Activated B cell treated with CpG ODN at 0.5 μM for 24 hours (primary cell): Measurements from ENCODE around the gene ONECUT1. TPM values are rescaled to one million over a fixed set of nuclear protein-coding genes. Genes with fewer than 3 reads are reported as not detected.

ENCODE experiments used
- ATAC-seq: fragments of 200-7000 bp; cut with Tn5 transposase; one replicate; pipeline ENCODE4 v1.10.0; 2021; ENCODE audit warnings: low read depth, mild to moderate bottlenecking, moderate library complexity
- CTCF ChIA-PET: fragments of 350-600 bp; sonication (Branson Sonifier 250); formaldehyde crosslinking; loops from one replicate; lab custom pipeline; 2021; ENCODE audit warnings: antibody characterized with exemption; lab: Charles Lee
- POLR2A ChIA-PET: fragments of 350-600 bp; sonication (Branson Sonifier 250); formaldehyde crosslinking; loops from one replicate; lab custom pipeline; 2021; ENCODE audit warnings: antibody characterized with exemption; lab: Charles Lee
- DNase-seq: peaks from one replicate; pipeline ENCODE4 v3.0.0; 2022
- H3K27ac Mint-ChIP-seq: one replicate; pipeline ENCODE4 v1.8.0; 2020; ENCODE audit warnings: mixed read lengths
- H3K27me3 Mint-ChIP-seq: one replicate; pipeline ENCODE4 v1.8.0; 2021; ENCODE audit warnings: mixed read lengths
- H3K36me3 Mint-ChIP-seq: one replicate; pipeline ENCODE4 v1.8.0; 2021; ENCODE audit warnings: low read depth, mixed read lengths
- H3K4me1 Mint-ChIP-seq: one replicate; pipeline ENCODE4 v1.8.0; 2021; ENCODE audit warnings: mixed read lengths
- H3K4me3 Mint-ChIP-seq: one replicate; pipeline ENCODE4 v1.8.0; 2020; ENCODE audit warnings: mild to moderate bottlenecking, mixed read lengths
- H3K9me3 Mint-ChIP-seq: one replicate; pipeline ENCODE4 v1.8.0; 2020; ENCODE audit warnings: mixed read lengths
- intact Hi-C: fragments of 100-400 bp; cut with micrococcal nuclease; formaldehyde crosslinking; loops from one replicate; pipeline ENCODE4 v1.15.1; 2024
- total RNA-seq: library from RNA; stranded (reverse); gene quantifications from 2 replicates; pipeline ENCODE4 v1.2.3, GENCODE V29; 2022
- TF ChIP-seq, protein P1 (sequence below): fragments of 200-600 bp; IDR thresholded peaks from one replicate; pipeline ENCODE4 v1.8.0; 2022; ENCODE audit warnings: antibody characterized with exemption, mild to moderate bottlenecking

The ONECUT1 gene
- total RNA-seq, 1 donor from 2014 or later, result 0.44 TPM

DNA sequence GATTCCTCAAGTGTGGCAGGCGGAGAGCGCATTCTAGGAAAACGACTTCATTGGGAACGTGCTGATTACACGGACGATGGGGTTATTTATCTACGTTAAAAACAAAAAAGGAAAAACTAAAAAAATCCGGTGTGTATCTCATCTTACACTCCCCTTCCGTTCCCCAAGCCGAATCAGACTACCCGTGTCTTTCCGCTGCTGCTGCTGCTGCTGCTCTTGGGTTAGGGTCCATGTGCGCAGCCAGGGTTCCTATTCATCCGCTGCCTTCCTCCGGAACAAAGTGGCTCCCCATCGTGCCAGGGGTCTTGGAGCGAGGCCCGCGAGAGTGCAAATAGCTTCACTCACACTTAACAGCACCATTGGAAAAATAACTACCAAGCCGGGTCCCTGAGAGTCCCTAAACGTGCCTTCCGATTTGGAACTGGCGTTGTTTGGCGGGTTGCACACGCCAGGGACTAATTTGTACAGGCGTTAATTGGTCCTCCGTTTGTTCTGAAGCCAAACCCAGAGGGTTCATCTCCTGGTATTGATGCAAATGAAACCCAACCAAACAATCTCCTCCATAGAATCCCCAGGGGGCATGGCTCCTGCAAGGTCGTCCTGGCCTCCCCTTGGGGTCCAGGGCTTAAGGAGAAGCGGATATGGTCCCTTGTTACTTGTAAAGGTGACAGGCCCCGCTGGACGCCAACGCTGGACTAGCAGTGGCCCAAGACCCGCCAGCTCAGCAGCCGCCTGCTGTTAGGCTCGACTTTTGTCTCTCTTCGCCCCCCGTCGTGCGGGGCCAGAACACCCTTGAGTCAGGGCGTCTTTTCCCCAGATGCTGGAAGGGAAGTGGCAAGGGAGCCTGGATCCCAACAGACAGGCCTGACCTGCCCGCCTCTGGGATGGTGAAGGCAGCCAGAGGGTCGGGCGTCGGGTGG, 11.0 kb upstream of the ONECUT1 start:
- peaks cover 70% of the 10 kb centered on the region for H3K27me3 Mint-ChIP-seq
- H3K4me3 Mint-ChIP-seq, result no peak overlapping the region
- TF ChIP-seq, protein P1, sequence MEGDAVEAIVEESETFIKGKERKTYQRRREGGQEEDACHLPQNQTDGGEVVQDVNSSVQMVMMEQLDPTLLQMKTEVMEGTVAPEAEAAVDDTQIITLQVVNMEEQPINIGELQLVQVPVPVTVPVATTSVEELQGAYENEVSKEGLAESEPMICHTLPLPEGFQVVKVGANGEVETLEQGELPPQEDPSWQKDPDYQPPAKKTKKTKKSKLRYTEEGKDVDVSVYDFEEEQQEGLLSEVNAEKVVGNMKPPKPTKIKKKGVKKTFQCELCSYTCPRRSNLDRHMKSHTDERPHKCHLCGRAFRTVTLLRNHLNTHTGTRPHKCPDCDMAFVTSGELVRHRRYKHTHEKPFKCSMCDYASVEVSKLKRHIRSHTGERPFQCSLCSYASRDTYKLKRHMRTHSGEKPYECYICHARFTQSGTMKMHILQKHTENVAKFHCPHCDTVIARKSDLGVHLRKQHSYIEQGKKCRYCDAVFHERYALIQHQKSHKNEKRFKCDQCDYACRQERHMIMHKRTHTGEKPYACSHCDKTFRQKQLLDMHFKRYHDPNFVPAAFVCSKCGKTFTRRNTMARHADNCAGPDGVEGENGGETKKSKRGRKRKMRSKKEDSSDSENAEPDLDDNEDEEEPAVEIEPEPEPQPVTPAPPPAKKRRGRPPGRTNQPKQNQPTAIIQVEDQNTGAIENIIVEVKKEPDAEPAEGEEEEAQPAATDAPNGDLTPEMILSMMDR, result no peak
- ChIA-PET POLR2A (interaction anchor here (0.6 kb wide), 1 partner anchor 297 kb away, joined by 3 read pairs; no protein-coding TSS in a partner anchor), CTCF (no interaction called here)
- no peak for ATAC-seq
- no peak overlapping the region for H3K27ac Mint-ChIP-seq
- no peak for DNase-seq
- intact Hi-C loops, result no loop called here
- H3K4me1 Mint-ChIP-seq, result peaks cover 19% of the 10 kb centered on the region
- H3K36me3 Mint-ChIP-seq, result no peaks in the 10 kb centered on the region
- H3K9me3 Mint-ChIP-seq, result no peaks in the 10 kb centered on the region

- H3K4me3 Mint-ChIP-seq, result no peak overlapping the region
- intact Hi-C loops, result no loop called here
- POLR2A ChIA-PET, result no interaction called here
- H3K4me1 Mint-ChIP-seq, result peaks cover 16% of the 10 kb centered on the region
- H3K27me3 Mint-ChIP-seq, result peaks cover 78% of the 10 kb centered on the region
- H3K9me3 Mint-ChIP-seq, result no peaks in the 10 kb centered on the region
- TF ChIP-seq, protein P1, result no peak
- H3K27ac Mint-ChIP-seq, result no peak overlapping the region
- no peak for ATAC-seq
- H3K36me3 Mint-ChIP-seq, result no peaks in the 10 kb centered on the region
- DNase-seq, result no peak
- CTCF ChIA-PET, result no interaction called here
These were observed 9.1 kb upstream of the ONECUT1 start for GRCh38 chr15:52799145-52799811.

- Mint-ChIP-seq H3K27me3 (peaks cover 80% of the 10 kb centered on the region), H3K36me3 (no peaks in the 10 kb centered on the region), H3K4me3 (no peak overlapping the region), H3K4me1 (peaks cover 12% of the 10 kb centered on the region), H3K9me3 (no peaks in the 10 kb centered on the region), H3K27ac (no peak overlapping the region)
- TF ChIP-seq, protein P1, result no peak
- ChIA-PET POLR2A (no interaction called here), CTCF (no interaction called here)
- intact Hi-C loops, result loop anchor here (1.0 kb wide), 1 partner anchor 8 kb away; the partner anchor contains the start of gene ONECUT1
- ATAC-seq (no peak), DNase-seq (no peak)
These were observed 8.5 kb upstream of the ONECUT1 start for GRCh38 chr15:52798529-52799101.

GRCh38 chr15:52797625-52798501, 7.7 kb upstream of the ONECUT1 start:
- TF ChIP-seq, protein P1, result no peak
- ChIA-PET CTCF (interaction anchor here (1.0 kb wide), 1 partner anchor 15 kb away, joined by 3 read pairs; no protein-coding TSS in a partner anchor), POLR2A (no interaction called here)
- no peak overlapping the region for H3K4me3 Mint-ChIP-seq
- ATAC-seq (no peak), DNase-seq (no peak)
- no peaks in the 10 kb centered on the region for H3K9me3 Mint-ChIP-seq
- H3K27ac Mint-ChIP-seq, result no peak overlapping the region
- H3K4me1 Mint-ChIP-seq, result peaks cover 9% of the 10 kb centered on the region
- H3K27me3 Mint-ChIP-seq, result peaks cover 80% of the 10 kb centered on the region
- intact Hi-C loops, result loop anchor here (1.0 kb wide), 1 partner anchor 8 kb away; the partner anchor contains the start of gene ONECUT1
- no peaks in the 10 kb centered on the region for H3K36me3 Mint-ChIP-seq
